HepG2 (cell line): ENCODE results near the gene WDR20. TPM values are rescaled to one million over a fixed set of nuclear protein-coding genes. Genes with fewer than 3 reads are reported as not detected.

Experiments
- ATF1 ChIP-seq: IDR thresholded peaks from 2 replicates; pipeline ENCODE4 v1.6.1; 2016; ENCODE audit warnings: mild to moderate bottlenecking, control low read depth
- ATF7 ChIP-seq, 2 experiments: fragments of 450-650 bp in 1 of 2; sonication (generic) in 1 of 2; formaldehyde crosslinking in 1 of 2; IDR thresholded peaks; 2 replicates each; pipeline versions ENCODE4 v1.4.0 to v1.6.1; 2016 to 2020; ENCODE audit warnings: antibody characterized with exemption in 1 of 2, mild to moderate bottlenecking in 1 of 2, missing genetic modification reagents in 1 of 2
- CC2D1A ChIP-seq: sonication (generic); formaldehyde crosslinking; IDR thresholded peaks from 2 replicates; pipeline ENCODE4 v1.8.1; 2023; ENCODE audit warnings: mild to moderate bottlenecking, missing genetic modification reagents
- DNMT3B ChIP-seq: conservative IDR thresholded peaks from 2 replicates; pipeline ENCODE4 v1.6.1; 2016; ENCODE audit warnings: missing biosample characterization, control low read depth
- EED ChIP-seq: sonication (generic); formaldehyde crosslinking; IDR thresholded peaks from 2 replicates; pipeline ENCODE4 v1.5.0; 2020; ENCODE audit warnings: mild to moderate bottlenecking, missing genetic modification reagents
- FOXM1 ChIP-seq: sonication (generic); formaldehyde crosslinking; IDR thresholded peaks from 2 replicates; pipeline ENCODE4 v1.5.0; 2020; ENCODE audit warnings: missing genetic modification reagents
- HDAC2 ChIP-seq: sonication (generic); formaldehyde crosslinking; IDR thresholded peaks from 2 replicates; pipeline ENCODE4 v1.4.0; 2020; ENCODE audit warnings: missing genetic modification reagents
- KDM2A ChIP-seq: sonication (generic); formaldehyde crosslinking; IDR thresholded peaks from 2 replicates; pipeline ENCODE4 v1.4.0; 2020; ENCODE audit warnings: low read depth, missing genetic modification reagents, borderline replicate concordance
- KMT2B ChIP-seq: IDR thresholded peaks from 2 replicates; pipeline ENCODE4 v1.6.1; 2016; ENCODE audit warnings: missing genetic modification reagents, missing compliant biosample characterization
- MBD4 ChIP-seq: IDR thresholded peaks from 2 replicates; pipeline ENCODE4 v1.6.1; 2012; ENCODE audit warnings: low read length, inconsistent platforms, borderline replicate concordance
- NFATC3 ChIP-seq: sonication (generic); formaldehyde crosslinking; IDR thresholded peaks from 2 replicates; pipeline ENCODE4 v1.5.1; 2020; ENCODE audit warnings: mild to moderate bottlenecking, missing genetic modification reagents
- PAF1 ChIP-seq: IDR thresholded peaks from 2 replicates; pipeline ENCODE4 v1.6.1; 2016; ENCODE audit warnings: missing genetic modification reagents, missing compliant biosample characterization
- SPEN ChIP-seq: sonication (generic); formaldehyde crosslinking; IDR thresholded peaks from 2 replicates; pipeline ENCODE4 v1.5.1; 2020; ENCODE audit warnings: low read depth, mild to moderate bottlenecking, missing genetic modification reagents
- SRF ChIP-seq: IDR thresholded peaks from 2 replicates; pipeline ENCODE4 v1.6.1; 2011; ENCODE audit warnings: mild to moderate bottlenecking, low read depth, low read length, moderate library complexity
- SRSF1 ChIP-seq: fragments of 200-400 bp; formaldehyde crosslinking; optimal IDR thresholded peaks from 2 replicates; pipeline ENCODE3; 2017; ENCODE audit warnings: mild to moderate bottlenecking, low read depth, low read length, moderate library complexity
- ZBTB42 ChIP-seq: sonication (generic); formaldehyde crosslinking; IDR thresholded peaks from 2 replicates; pipeline ENCODE4 v1.5.0; 2020; ENCODE audit warnings: mild to moderate bottlenecking, missing genetic modification reagents
- ZFYVE20 ChIP-seq: sonication (generic); formaldehyde crosslinking; IDR thresholded peaks from 2 replicates; pipeline ENCODE4 v1.8.0; 2023; ENCODE audit warnings: low read depth, mild to moderate bottlenecking, moderate library complexity, missing genetic modification reagents, borderline replicate concordance
- ZNF235 ChIP-seq: sonication (generic); formaldehyde crosslinking; IDR thresholded peaks from 2 replicates; pipeline ENCODE4 v1.8.1; 2023; ENCODE audit warnings: mild to moderate bottlenecking, missing genetic modification reagents, borderline replicate concordance
- ZNF256 ChIP-seq: sonication (generic); formaldehyde crosslinking; conservative IDR thresholded peaks from 2 replicates; pipeline ENCODE4 v1.4.0; 2020; ENCODE audit warnings: missing genetic modification reagents
- ZNF331 ChIP-seq: sonication (generic); formaldehyde crosslinking; IDR thresholded peaks from 2 replicates; pipeline ENCODE4 v1.4.0; 2020; ENCODE audit warnings: missing genetic modification reagents
- ZNF333 ChIP-seq: sonication (generic); formaldehyde crosslinking; IDR thresholded peaks from 2 replicates; pipeline ENCODE4 v1.4.0; 2020; ENCODE audit warnings: mild to moderate bottlenecking, missing genetic modification reagents, borderline replicate concordance
- ZNF446 ChIP-seq: sonication (generic); formaldehyde crosslinking; IDR thresholded peaks from 2 replicates; pipeline ENCODE4 v1.5.0; 2020; ENCODE audit warnings: mild to moderate bottlenecking, missing genetic modification reagents
- ZNF556 ChIP-seq: sonication (generic); formaldehyde crosslinking; IDR thresholded peaks from 2 replicates; pipeline ENCODE4 v1.4.0; 2020; ENCODE audit warnings: mild to moderate bottlenecking, missing genetic modification reagents, borderline replicate concordance
- ZNF768 ChIP-seq: sonication (generic); formaldehyde crosslinking; IDR thresholded peaks from 2 replicates; pipeline ENCODE4 v1.4.0; 2020; ENCODE audit warnings: missing genetic modification reagents
- ZNF879 ChIP-seq: sonication (generic); formaldehyde crosslinking; IDR thresholded peaks from 2 replicates; pipeline ENCODE4 v1.8.1; 2023; ENCODE audit warnings: missing genetic modification reagents
- ZSCAN25 ChIP-seq: sonication (generic); formaldehyde crosslinking; IDR thresholded peaks from 2 replicates; pipeline ENCODE4 v1.8.0; 2022; ENCODE audit warnings: mild to moderate bottlenecking, missing genetic modification reagents
- polyA plus RNA-seq, 8 experiments: library from polyadenylated mRNA; depleted of rRNA in 3 of 8; stranded (reverse) in 7 of 8; unstranded in 1 of 8; fragments of >200 nt; fragmentation: Illumina TruSeq in 4 of 8; extraction: Trizol in 4 of 8; gene quantifications; 2 replicates each; pipeline versions ENCODE4 v1.2.1 to v1.2.3, GENCODE V29; 2011 to 2016; ENCODE audit warnings: low read depth in 4 of 8, missing spikeins in 1 of 8, mixed read lengths in 1 of 8; ENCODE audit not compliant: insufficient read depth in 1 of 8
- total RNA-seq, 5 experiments: library from RNA; depleted of rRNA; stranded (reverse); fragments of >200 nt; fragmentation: Illumina TruSeq; extraction: Trizol; gene quantifications; 2 replicates each; pipeline ENCODE4 v1.2.3, GENCODE V29; 2016; ENCODE audit warnings: low read depth in 1 of 5
- TF ChIP-seq, protein P1 (sequence below): fragments of 450-650 bp; IDR thresholded peaks from 2 replicates; pipeline ENCODE4 v1.6.1; 2017; ENCODE audit warnings: mild to moderate bottlenecking
- TF ChIP-seq, protein P2 (sequence below): sonication (generic); IDR thresholded peaks from 2 replicates; pipeline ENCODE4 v1.6.1; 2016; ENCODE audit warnings: low read depth, borderline replicate concordance
- TF ChIP-seq, protein P3 (sequence below): sonication (generic); formaldehyde crosslinking; IDR thresholded peaks from 2 replicates; pipeline ENCODE4 v1.5.0; 2020; ENCODE audit warnings: missing genetic modification reagents, mild to moderate bottlenecking, borderline replicate concordance

WDR20 gene
- total and polyA plus RNA-seq, 2 of the 13 experiments (the other 11 are each of a cell fraction or from before 2014, with no cell fraction given): 10.4 to 23.2 TPM

DNA sequence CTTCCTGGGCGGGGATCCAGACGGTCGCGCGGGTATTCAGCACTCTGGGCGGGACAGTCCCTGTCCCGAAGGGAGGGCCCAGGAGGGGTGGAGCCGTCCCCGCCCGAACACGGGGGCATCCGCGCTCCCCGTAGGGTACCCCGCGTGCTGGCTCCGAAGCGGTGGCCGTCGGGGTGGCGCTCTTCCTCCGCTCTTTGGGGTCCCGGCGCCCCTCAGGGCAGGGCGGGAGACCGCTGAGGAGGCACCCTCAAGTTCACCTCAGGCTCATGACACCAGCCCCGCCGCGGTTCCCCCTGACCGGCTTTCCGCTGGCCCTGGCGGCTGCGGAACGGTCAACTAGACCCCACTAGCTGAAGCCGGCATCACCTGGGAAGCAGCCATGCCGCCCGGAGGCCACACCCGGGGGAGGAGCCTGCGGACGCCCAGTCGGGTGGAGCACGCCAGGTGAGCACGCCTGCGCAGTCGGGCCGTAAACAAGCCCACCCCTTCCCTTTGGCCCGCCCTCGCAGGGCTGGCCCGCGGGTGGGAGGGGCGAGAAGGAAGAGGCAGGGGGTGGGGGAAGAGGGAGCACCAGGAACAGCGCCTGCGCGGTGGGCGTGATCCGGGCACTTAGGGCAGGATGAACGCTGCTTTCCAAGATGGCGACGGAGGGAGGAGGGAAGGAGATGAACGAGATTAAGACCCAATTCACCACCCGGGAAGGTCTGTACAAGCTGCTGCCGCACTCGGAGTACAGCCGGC, at the start of gene WDR20 (continued):
- TF ChIP-seq, protein P1, sequence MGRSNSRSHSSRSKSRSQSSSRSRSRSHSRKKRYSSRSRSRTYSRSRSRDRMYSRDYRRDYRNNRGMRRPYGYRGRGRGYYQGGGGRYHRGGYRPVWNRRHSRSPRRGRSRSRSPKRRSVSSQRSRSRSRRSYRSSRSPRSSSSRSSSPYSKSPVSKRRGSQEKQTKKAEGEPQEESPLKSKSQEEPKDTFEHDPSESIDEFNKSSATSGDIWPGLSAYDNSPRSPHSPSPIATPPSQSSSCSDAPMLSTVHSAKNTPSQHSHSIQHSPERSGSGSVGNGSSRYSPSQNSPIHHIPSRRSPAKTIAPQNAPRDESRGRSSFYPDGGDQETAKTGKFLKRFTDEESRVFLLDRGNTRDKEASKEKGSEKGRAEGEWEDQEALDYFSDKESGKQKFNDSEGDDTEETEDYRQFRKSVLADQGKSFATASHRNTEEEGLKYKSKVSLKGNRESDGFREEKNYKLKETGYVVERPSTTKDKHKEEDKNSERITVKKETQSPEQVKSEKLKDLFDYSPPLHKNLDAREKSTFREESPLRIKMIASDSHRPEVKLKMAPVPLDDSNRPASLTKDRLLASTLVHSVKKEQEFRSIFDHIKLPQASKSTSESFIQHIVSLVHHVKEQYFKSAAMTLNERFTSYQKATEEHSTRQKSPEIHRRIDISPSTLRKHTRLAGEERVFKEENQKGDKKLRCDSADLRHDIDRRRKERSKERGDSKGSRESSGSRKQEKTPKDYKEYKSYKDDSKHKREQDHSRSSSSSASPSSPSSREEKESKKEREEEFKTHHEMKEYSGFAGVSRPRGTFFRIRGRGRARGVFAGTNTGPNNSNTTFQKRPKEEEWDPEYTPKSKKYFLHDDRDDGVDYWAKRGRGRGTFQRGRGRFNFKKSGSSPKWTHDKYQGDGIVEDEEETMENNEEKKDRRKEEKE: no peak
- TF ChIP-seq ZSCAN25 (CRISPR knock-in tag): peak; percentile 91
- TF ChIP-seq KDM2A (CRISPR knock-in tag): 0 out of 2 replicates have a peak, but pooled peaks have one; percentile 30
- TF ChIP-seq ZNF556 (CRISPR knock-in tag): no peak; the same call in 1 of the 2 replicates
- TF ChIP-seq ATF1 (CRISPR knock-in tag): no peak
- TF ChIP-seq ZNF235 (CRISPR knock-in tag): no peak; the same call in 1 of the 2 replicates
- TF ChIP-seq MBD4: no peak
- TF ChIP-seq FOXM1 (CRISPR knock-in tag): no peak
- 0 out of 2 replicates have a peak, but pooled peaks have one; percentile 32 for TF ChIP-seq ZBTB42 (CRISPR knock-in tag)
- TF ChIP-seq ZNF446: no peak
- TF ChIP-seq DNMT3B (CRISPR knock-in tag): 0 out of 2 replicates have a peak, but pooled peaks have one; percentile 13
- peak; percentile 46; the same call in 1 of the 2 replicates for TF ChIP-seq HDAC2 (CRISPR knock-in tag)
- no peak for TF ChIP-seq ZNF333 (CRISPR knock-in tag)
- no peak for TF ChIP-seq SRF
- no peak for TF ChIP-seq ZNF879 (CRISPR knock-in tag)
- peak; percentile 50 for TF ChIP-seq KMT2B (CRISPR knock-in tag)
- TF ChIP-seq ZNF768 (CRISPR knock-in tag): no peak
- no peak for TF ChIP-seq ZNF256
- TF ChIP-seq PAF1: no peak
- no peak for TF ChIP-seq SRSF1
- no peak for TF ChIP-seq NFATC3 (CRISPR knock-in tag)
- TF ChIP-seq, protein P2, sequence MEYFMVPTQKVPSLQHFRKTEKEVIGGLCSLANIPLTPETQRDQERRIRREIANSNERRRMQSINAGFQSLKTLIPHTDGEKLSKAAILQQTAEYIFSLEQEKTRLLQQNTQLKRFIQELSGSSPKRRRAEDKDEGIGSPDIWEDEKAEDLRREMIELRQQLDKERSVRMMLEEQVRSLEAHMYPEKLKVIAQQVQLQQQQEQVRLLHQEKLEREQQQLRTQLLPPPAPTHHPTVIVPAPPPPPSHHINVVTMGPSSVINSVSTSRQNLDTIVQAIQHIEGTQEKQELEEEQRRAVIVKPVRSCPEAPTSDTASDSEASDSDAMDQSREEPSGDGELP: peak; percentile 70; the same call in 1 of the 2 replicates
- TF ChIP-seq ZFYVE20 (CRISPR knock-in tag): no peak
- 0 out of 2 replicates have a peak, but pooled peaks have one; percentile 0 for TF ChIP-seq ZNF331 (CRISPR knock-in tag)
- TF ChIP-seq CC2D1A (CRISPR knock-in tag): no peak
- no peak for TF ChIP-seq ATF7 (IDR thresholded peaks at IDR 0.05)
- TF ChIP-seq ATF7 (CRISPR knock-in tag; IDR thresholded peaks at IDR 0.05): no peak
- TF ChIP-seq EED (CRISPR knock-in tag): 0 out of 2 replicates have a peak, but pooled peaks have one; percentile 69
- peak; percentile 53 for TF ChIP-seq SPEN (CRISPR knock-in tag)
- TF ChIP-seq, protein P3, sequence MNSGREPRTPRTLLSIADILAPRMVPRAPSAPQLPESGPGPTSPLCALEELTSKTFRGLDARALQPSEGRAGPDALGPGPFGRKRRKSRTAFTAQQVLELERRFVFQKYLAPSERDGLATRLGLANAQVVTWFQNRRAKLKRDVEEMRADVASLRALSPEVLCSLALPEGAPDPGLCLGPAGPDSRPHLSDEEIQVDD (CRISPR knock-in tag): no peak
